GM12875 (cell line): ENCODE data around the gene DDIT4.
A peak's percentile ranks its signal among the peaks of the same experiment; 100 is the strongest.
"Not testable (repeated sequence)": the region's sequence is repeated elsewhere in the genome, so short reads cannot be mapped to it uniquely, and the experiment has no call there.

Source experiments
- H3K4me3 ChIP-seq: one replicate; pipeline ENCODE4 v1.5.1; 2011; ENCODE audit warnings: low read depth, low read length, control low read depth
- TF ChIP-seq, protein P1 (sequence below): IDR thresholded peaks from 2 replicates; pipeline ENCODE4 v1.5.1; 2011; ENCODE audit warnings: low read depth, mild to moderate bottlenecking, control low read depth, inconsistent platforms, low read length, moderate library complexity, borderline replicate concordance; ENCODE audit not compliant: insufficient read depth

Gene DDIT4

DNA sequence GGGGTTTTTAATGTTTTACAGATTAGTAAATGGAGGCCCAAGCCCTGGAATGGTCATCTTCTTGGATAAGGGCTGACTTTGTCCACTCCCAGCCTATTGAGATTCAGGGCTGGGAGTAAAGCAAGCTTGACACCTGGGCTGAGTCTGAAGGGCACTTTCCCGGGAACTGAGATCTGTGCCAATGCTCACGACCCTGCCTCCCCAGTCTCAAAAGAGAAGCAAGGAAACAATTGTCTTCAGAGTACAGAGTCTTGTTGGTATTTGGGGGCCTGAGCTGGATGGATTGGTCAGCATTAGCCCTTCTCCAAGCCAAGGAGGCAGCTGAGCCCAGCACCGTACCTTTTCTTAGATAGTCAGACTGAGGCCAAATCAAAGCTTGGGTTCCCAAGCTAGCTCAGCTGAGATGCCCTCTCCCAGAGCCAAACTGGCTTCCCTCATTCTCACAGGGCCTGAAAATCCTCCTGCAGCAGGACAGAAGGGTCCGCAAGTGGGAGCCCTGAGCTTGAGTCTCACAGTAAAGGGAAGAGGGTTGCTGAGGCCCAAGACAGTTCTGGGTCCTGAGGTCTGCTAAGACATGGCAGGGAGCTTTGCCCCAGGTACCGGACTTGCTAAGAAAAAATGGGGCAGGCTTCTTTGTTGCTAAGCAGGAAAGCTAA, 3.7 kb downstream of the DDIT4 start:
- TF ChIP-seq, protein P1, sequence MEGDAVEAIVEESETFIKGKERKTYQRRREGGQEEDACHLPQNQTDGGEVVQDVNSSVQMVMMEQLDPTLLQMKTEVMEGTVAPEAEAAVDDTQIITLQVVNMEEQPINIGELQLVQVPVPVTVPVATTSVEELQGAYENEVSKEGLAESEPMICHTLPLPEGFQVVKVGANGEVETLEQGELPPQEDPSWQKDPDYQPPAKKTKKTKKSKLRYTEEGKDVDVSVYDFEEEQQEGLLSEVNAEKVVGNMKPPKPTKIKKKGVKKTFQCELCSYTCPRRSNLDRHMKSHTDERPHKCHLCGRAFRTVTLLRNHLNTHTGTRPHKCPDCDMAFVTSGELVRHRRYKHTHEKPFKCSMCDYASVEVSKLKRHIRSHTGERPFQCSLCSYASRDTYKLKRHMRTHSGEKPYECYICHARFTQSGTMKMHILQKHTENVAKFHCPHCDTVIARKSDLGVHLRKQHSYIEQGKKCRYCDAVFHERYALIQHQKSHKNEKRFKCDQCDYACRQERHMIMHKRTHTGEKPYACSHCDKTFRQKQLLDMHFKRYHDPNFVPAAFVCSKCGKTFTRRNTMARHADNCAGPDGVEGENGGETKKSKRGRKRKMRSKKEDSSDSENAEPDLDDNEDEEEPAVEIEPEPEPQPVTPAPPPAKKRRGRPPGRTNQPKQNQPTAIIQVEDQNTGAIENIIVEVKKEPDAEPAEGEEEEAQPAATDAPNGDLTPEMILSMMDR: no peak
- no peak overlapping the region for H3K4me3 ChIP-seq

DNA sequence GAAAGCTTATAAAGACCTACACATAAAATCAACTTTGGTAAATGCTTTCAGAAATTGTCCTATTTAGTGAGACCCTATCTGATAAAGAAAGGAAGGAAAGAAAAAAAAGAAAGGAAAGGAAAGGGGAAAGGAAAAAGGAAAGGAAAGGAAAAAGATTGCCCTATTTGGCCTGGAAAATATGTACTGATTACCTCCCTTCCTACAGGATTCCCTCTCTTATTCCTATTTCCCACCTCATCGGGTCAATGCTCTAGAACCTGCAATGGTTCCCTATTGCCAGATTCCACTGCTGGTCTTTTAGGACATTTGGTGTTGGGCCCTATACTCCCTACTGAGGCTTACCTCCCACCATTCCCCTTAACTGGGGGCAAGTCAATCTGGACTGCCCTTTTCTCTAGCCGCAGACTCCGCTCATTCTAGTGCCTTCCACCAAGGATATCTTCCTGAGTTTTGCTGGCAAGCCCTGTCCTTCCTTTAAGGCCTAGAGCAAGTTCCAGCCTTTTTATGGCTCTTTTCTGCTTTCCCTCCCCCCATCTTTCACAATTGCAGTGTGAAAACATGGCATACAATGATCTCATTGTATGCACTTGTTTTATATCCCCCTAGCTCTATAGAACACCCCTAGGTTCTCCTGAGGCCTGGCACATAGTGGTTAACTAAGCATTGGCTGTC, 4.4 kb downstream of the DDIT4 start:
- TF ChIP-seq, protein P1: no peak

DNA sequence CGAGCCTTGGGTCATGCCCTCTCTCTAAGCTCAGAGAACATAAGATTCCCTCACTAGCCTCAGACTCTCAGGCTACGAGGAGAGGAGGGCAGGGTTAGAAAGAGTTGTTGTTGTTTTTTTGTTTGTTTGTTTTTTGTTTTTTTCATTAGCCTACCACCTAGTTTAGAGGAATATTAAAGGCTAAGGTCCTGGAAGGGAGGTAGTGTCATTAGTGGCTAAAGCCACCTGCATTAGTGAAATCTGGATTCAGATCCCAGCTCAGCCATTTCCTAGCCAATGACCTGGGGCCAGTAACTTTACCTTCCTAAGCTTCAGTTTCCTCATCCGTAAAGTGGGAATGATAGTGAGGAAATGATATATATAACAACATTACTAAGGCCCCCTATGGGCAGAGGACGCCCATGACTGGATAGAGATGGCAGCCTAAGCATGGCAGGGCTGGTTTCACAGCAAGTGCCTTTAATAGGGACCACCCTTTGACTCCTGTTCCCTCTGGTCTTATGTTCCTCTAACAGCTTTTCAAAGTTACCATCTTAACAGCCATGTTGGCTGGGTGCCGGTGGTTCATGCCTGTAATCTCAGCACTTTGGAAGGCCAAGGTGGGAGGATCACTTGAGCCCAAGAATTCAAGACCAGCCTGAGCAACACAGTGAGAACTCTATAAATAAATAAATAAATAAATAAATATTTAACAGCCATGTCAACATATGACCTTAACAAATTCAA, 5.1 kb downstream of the DDIT4 start:
- H3K4me3 ChIP-seq: no peak overlapping the region
- TF ChIP-seq, protein P1: 0 out of 2 replicates have a peak, but pooled peaks have one; percentile 8

More for the DNA sequence above, 4.4 kb downstream of the DDIT4 start:
- H3K4me3 ChIP-seq: no peak overlapping the region

DNA sequence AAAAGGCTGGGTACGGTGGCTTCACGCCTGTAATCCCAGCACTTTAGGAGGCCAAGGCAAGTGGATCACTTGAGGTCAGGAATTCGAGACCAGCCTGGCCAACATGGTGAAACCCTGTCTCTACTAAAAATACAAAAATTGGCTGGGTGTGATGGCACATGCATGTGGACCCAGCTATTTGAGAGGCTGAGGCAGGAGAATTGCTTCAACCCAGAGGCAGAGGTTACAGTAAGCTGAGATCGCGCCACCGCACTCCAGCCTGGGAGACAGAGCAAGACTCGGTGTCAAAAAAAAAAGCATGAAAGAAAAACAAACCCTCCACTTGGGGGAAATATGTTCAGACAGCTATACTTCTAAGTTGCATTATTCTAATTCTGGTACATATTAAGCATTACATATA, 5.9 kb downstream of the DDIT4 start:
- not testable (repeated sequence) for H3K4me3 ChIP-seq

DNA sequence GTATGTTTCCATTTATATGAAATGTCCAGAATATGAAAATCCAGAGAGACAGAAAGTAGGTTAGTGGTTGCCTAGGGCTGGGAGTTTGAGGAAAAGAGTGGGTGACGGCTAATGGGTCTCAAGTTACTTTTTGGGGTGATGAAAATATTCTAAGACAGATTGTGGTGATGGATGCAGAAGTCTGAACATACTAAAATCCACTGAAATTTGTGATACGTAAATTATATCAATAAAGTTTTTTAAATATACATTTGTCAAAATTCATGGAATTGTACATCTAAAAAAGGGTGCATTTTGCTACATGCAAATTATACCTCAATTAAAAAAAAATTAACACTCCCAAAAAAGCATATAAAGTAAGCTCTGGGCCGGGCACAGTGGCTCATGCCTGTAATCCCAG, 9.4 kb downstream of the DDIT4 start:
- no peak overlapping the region for H3K4me3 ChIP-seq
- TF ChIP-seq, protein P1: no peak

DNA sequence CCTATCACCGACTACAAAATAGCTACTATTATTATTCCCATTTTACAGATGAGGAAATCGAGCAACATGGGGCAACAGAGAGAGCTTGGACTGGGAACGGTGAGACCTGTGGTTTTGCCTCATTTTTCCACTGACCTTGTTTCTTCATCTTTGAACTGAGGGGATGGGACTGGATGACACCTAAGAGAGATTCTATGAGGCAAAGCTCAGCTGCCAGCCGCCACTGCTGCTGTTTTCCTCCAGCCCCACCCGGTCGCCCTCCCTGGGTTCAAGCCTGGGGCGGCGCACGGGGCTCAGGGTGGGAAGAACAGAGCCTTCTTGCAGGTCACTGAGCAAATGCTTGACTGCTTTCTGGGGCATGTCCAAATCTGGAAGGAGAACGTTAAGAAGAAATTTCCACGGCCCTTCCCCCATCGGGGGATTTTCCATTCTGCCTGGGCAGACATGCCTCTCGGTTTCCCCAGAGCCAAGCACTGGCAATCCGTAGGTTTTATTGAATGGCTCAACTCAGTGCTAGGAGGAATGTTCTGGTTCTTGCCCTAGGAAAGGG, 12.3 kb downstream of the DDIT4 start:
- TF ChIP-seq, protein P1: no peak
- H3K4me3 ChIP-seq: peak overlapping the region; percentile 11

DNA sequence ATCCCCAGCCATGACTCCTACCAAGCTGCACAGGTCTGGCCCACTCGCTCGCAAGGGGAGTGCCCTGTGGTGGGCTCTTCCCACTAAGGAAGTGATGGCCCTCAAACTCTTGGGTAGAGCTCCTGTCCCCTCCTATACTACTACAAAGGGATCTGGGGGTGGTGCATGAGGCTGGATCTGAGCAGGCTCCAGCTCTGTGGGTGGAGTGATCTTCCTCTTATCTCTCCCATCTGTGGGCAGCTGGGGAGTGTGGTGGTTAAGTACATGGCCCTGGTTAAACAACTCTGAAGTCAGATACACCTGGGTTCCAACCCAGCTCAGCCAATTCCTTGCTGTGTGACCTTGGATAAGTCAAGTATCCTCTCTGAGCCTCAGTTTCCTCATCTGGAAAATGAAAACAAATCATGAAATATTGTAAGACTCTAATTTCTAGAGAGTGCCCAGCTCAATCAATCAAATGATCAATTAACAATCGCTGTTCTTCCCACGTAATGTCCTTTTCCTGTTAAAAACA, 17.4 kb downstream of the DDIT4 start:
- TF ChIP-seq, protein P1: no peak
- no peak overlapping the region for H3K4me3 ChIP-seq
